Glomerular visceral epithelial cell (primary cell): ENCODE data around the gene WDR27.
"Not testable (repeated sequence)": the region's sequence is repeated elsewhere in the genome, so short reads cannot be mapped to it uniquely, and the experiment has no call there.

ENCODE experiments used
- DNase-seq: peaks from one replicate; pipeline ENCODE4 v3.0.0-alpha.2; 2016; ENCODE audit errors: extremely low spot score

The WDR27 gene

GRCh38 chr6:169479783-169480495 is 221.9 kb downstream of the WDR27 start:
- DNase-seq: no peak

- no peak for DNase-seq
Measured at GRCh38 chr6:169474362-169474761, 227.5 kb downstream of the WDR27 start.

GRCh38 chr6:169473663-169474062 is 228.2 kb downstream of the WDR27 start:
- DNase-seq: no peak

GRCh38 chr6:169472786-169473416 is 228.9 kb downstream of the WDR27 start:
- DNase-seq: no peak

GRCh38 chr6:169470790-169471189 is 231.0 kb downstream of the WDR27 start:
- no peak for DNase-seq

- no peak for DNase-seq
Measured at GRCh38 chr6:169469028-169469427, 232.8 kb downstream of the WDR27 start.

- DNase-seq: not testable (repeated sequence)
Measured at GRCh38 chr6:169467755-169468154, 234.1 kb downstream of the WDR27 start.

- not testable (repeated sequence) for DNase-seq
Measured at GRCh38 chr6:169466256-169466655, 235.6 kb downstream of the WDR27 start.

GRCh38 chr6:169457762-169458161 is 244.1 kb downstream of the WDR27 start:
- DNase-seq: no peak

- no peak for DNase-seq
Measured at GRCh38 chr6:169456840-169457239, 245.0 kb downstream of the WDR27 start.

- no peak for DNase-seq
Measured at GRCh38 chr6:169455470-169455869, 246.4 kb downstream of the WDR27 start.

- DNase-seq: no peak
Measured at GRCh38 chr6:169454872-169455204, 247.0 kb downstream of the WDR27 start.

GRCh38 chr6:169454204-169454871 is 247.5 kb downstream of the WDR27 start:
- peak; percentile 77 for DNase-seq

- DNase-seq: no peak
Measured at GRCh38 chr6:169452869-169453620, 248.8 kb downstream of the WDR27 start.

- DNase-seq: peak; percentile 83
Measured at GRCh38 chr6:169452117-169452868, 249.5 kb downstream of the WDR27 start.

- no peak for DNase-seq
Measured at GRCh38 chr6:169451065-169451838, 250.6 kb downstream of the WDR27 start.

GRCh38 chr6:169450097-169450496 is 251.7 kb downstream of the WDR27 start:
- no peak for DNase-seq

- no peak for DNase-seq
Measured at GRCh38 chr6:169449221-169449620, 252.6 kb downstream of the WDR27 start.

- DNase-seq: no peak
Measured at GRCh38 chr6:169445661-169446581, 255.9 kb downstream of the WDR27 start.

- DNase-seq: no peak
Measured at GRCh38 chr6:169445227-169445626, 256.6 kb downstream of the WDR27 start.
